HCT116 (cell line): ENCODE measurements around the gene TMTC3. TPM values are rescaled to one million over a fixed set of nuclear protein-coding genes. Genes with fewer than 3 reads are reported as not detected.

Source experiments
- ATAC-seq: fragments of 200-7000 bp; cut with Tn5 transposase; 2 replicates; pipeline ENCODE4 v1.9.1; 2020; ENCODE audit warnings: mild to moderate bottlenecking, moderate library complexity
- BruUV-seq: library from RNA; stranded (reverse); fragments of 400-500 nt; replicated peaks from 2 replicates; lab custom pipeline; 2021; lab: Mats Ljungman, UMichigan
- CTCF ChIA-PET: fragments of 300-600 bp; sonication (Branson Sonifier 250); formaldehyde crosslinking; loops from one replicate; lab custom pipeline; 2021; ENCODE audit warnings: antibody characterized with exemption; lab: Charles Lee
- POLR2A ChIA-PET: fragments of 300-600, 350-600 bp; sonication (Branson Sonifier 250); formaldehyde crosslinking; loops from one replicate; lab custom pipeline; 2021; ENCODE audit warnings: antibody characterized with exemption; lab: Charles Lee
- RAD21 ChIA-PET, 2 experiments: fragments of 300-600 bp; sonication (Branson Sonifier 250); formaldehyde crosslinking; loops; one replicate each; lab custom pipeline; 2023; ENCODE audit warnings: low total read pairs in 2 of 2; ENCODE audit not compliant: uncharacterized antibody in 2 of 2, unreplicated experiment in 2 of 2, low non-redundant PET in 1 of 2; lab: Charles Lee
- DNase-seq: peaks from one replicate; pipeline ENCODE4 v3.0.0-alpha.2; 2010; ENCODE audit warnings: low read depth, low spot score
- H2AFZ ChIP-seq: fragments of 200-600 bp; shearing (Covaris generic), sonication (generic); 2 replicates; pipeline ENCODE4 v1.6.1; 2017; ENCODE audit warnings: low read depth, mixed run types, mixed read lengths, antibody characterized with exemption, low read length; ENCODE audit not compliant: poor library complexity, severe bottlenecking
- H3K27ac ChIP-seq: 2 replicates; pipeline ENCODE4 v1.5.1; 2012; ENCODE audit warnings: low read depth, low read length
- H3K27me3 ChIP-seq: fragments of 200-600 bp; sonication (generic); 2 replicates; pipeline ENCODE4 v1.6.1; 2016; ENCODE audit warnings: mixed run types, low read length, mixed read lengths; ENCODE audit not compliant: insufficient read depth
- H3K36me3 ChIP-seq, 2 experiments: fragments of 200-500 bp in 1 of 2; fragments of 200-600 bp in 1 of 2; sonication (Bioruptor generic) in 1 of 2; sonication (generic) in 1 of 2; 2 replicates each; pipeline versions ENCODE4 v1.5.1 to v1.6.1; 2014 to 2016; ENCODE audit warnings: low read length in 2 of 2, inconsistent platforms in 1 of 2, mixed read lengths in 1 of 2, mixed run types in 1 of 2; ENCODE audit not compliant: insufficient read depth in 2 of 2, control insufficient read depth in 1 of 2
- H3K4me1 ChIP-seq, 2 experiments: fragments of 200-600 bp in 1 of 2; sonication (generic) in 1 of 2; 2 replicates each; pipeline versions ENCODE4 v1.5.1 to v1.6.1; 2012 to 2017; ENCODE audit warnings: low read length in 2 of 2, inconsistent platforms in 1 of 2, mild to moderate bottlenecking in 1 of 2, mixed read lengths in 1 of 2, mixed run types in 1 of 2, moderate library complexity in 1 of 2; ENCODE audit not compliant: insufficient read depth in 2 of 2, control insufficient read depth in 1 of 2
- H3K4me2 ChIP-seq: fragments of 200-600 bp; sonication (generic); 2 replicates; pipeline ENCODE4 v1.6.1; 2017; ENCODE audit warnings: mixed run types, low read length, mixed read lengths
- H3K4me3 ChIP-seq, 2 experiments: fragments of 200-600 bp in 1 of 2; sonication (generic) in 1 of 2; replicated peaks in 1 of 2; 2 replicates each; pipeline ENCODE4 v1.5.1; 2011 to 2016; ENCODE audit warnings: low read length in 2 of 2, control low read depth in 1 of 2, low read depth in 1 of 2, mild to moderate bottlenecking in 1 of 2, mixed read lengths in 1 of 2, mixed run types in 1 of 2
- H3K79me2 ChIP-seq: fragments of 200-600 bp; sonication (generic); 2 replicates; pipeline ENCODE4 v1.6.1; 2017; ENCODE audit warnings: mild to moderate bottlenecking, mixed run types, low read length, moderate library complexity, mixed read lengths; ENCODE audit not compliant: insufficient read depth
- H3K9ac ChIP-seq: fragments of 200-600 bp; sonication (generic); 2 replicates; pipeline ENCODE4 v1.6.1; 2016; ENCODE audit warnings: low read length, mixed read lengths
- H3K9me2 ChIP-seq: fragments of 200-600 bp; sonication (generic), shearing (Covaris generic); 2 replicates; pipeline ENCODE4 v1.6.1; 2017; ENCODE audit warnings: mixed run types, mild to moderate bottlenecking, moderate library complexity; ENCODE audit not compliant: insufficient read depth
- H3K9me3 ChIP-seq, 2 experiments: fragments of 200-500 bp in 1 of 2; fragments of 200-600 bp in 1 of 2; sonication (Bioruptor generic) in 1 of 2; sonication (generic) in 1 of 2; 2 replicates each; pipeline ENCODE4 v1.6.1; 2014 to 2017; ENCODE audit warnings: low read length in 2 of 2, mixed read lengths in 2 of 2, inconsistent platforms in 1 of 2, low read depth in 1 of 2, mild to moderate bottlenecking in 1 of 2, mixed run types in 1 of 2, moderate library complexity in 1 of 2; ENCODE audit not compliant: control insufficient read depth in 1 of 2, insufficient read depth in 1 of 2
- H4K20me1 ChIP-seq: fragments of 200-600 bp; sonication (generic), shearing (Covaris generic); 2 replicates; pipeline ENCODE4 v1.6.1; 2017; ENCODE audit warnings: mixed run types, mild to moderate bottlenecking, moderate library complexity; ENCODE audit not compliant: insufficient read depth
- CBX3 ChIP-seq: IDR thresholded peaks from 2 replicates; pipeline ENCODE4 v1.6.1; 2012; ENCODE audit warnings: low read depth
- EGR1 ChIP-seq: IDR thresholded peaks from 2 replicates; pipeline ENCODE4 v1.6.1; 2012; ENCODE audit warnings: low read depth
- ELF1 ChIP-seq: IDR thresholded peaks from 2 replicates; pipeline ENCODE4 v1.6.1; 2012; ENCODE audit warnings: low read depth, borderline replicate concordance
- EZH2 ChIP-seq: fragments of 200-600 bp; sonication (generic); IDR thresholded peaks from 2 replicates; pipeline ENCODE4 v1.6.1; 2017; ENCODE audit warnings: antibody characterized with exemption, mixed run types
- JUND ChIP-seq: IDR thresholded peaks from 2 replicates; pipeline ENCODE4 v1.6.1; 2012
- SIN3A ChIP-seq: IDR thresholded peaks from 2 replicates; pipeline ENCODE4 v1.6.1; 2012; ENCODE audit warnings: low read depth
- SRF ChIP-seq: IDR thresholded peaks from 2 replicates; pipeline ENCODE4 v1.6.1; 2012; ENCODE audit warnings: low read depth
- TCF7L2 ChIP-seq: IDR thresholded peaks from 2 replicates; pipeline ENCODE4 v1.7.0; 2011; ENCODE audit warnings: borderline replicate concordance, inconsistent platforms; ENCODE audit not compliant: insufficient read depth, insufficient read length; ENCODE audit errors: extremely low read depth
- ZBTB33 ChIP-seq: IDR thresholded peaks from 2 replicates; pipeline ENCODE4 v1.6.1; 2011; ENCODE audit warnings: mild to moderate bottlenecking, low read length, moderate library complexity; ENCODE audit not compliant: insufficient replicate concordance; ENCODE audit errors: extremely low read depth
- ZNF274 ChIP-seq: fragments of 200-500 bp; sonication (Bioruptor generic); IDR thresholded peaks from 2 replicates; pipeline ENCODE4 v1.6.1; 2014; ENCODE audit warnings: mild to moderate bottlenecking, low read depth, low read length, inconsistent platforms
- intact Hi-C: fragments of 100-400 bp; cut with micrococcal nuclease; formaldehyde crosslinking; loops from 2 replicates; pipeline ENCODE4 v1.10.0; 2022
- total RNA-seq: library from RNA; stranded (reverse); gene quantifications from one replicate; pipeline ENCODE4 v1.2.1, GENCODE V29; 2021; ENCODE audit not compliant: unreplicated experiment

Gene TMTC3
- total RNA-seq, 1 experiment from 2014 or later: 22.5 TPM

- ChIA-PET POLR2A (no interaction called here), RAD21 (no interaction called here), CTCF (no interaction called here)
- H3K79me2 ChIP-seq: no peaks in the 10 kb centered on the region
- no peak overlapping the region for H3K9ac ChIP-seq
- intact Hi-C loops: no loop called here
- peaks cover 3 to 6% of the 10 kb centered on the region in 2 experiments; a peak in 1 of 4 replicates for H3K36me3 ChIP-seq
- H3K27me3 ChIP-seq: no peaks in the 10 kb centered on the region
- H3K9me3 ChIP-seq: no peaks in the 10 kb centered on the region
- TF ChIP-seq ELF1: no peak
- no peak for TF ChIP-seq JUND
- TF ChIP-seq SIN3A: no peak
- no peak for TF ChIP-seq EZH2
- TF ChIP-seq CBX3: no peak
- TF ChIP-seq SRF: no peak
- TF ChIP-seq ZBTB33: no peak
- TF ChIP-seq TCF7L2: no peak
- TF ChIP-seq ZNF274: no peak
- TF ChIP-seq EGR1: no peak
- DNase-seq (no peak), ATAC-seq (no peak)
- H4K20me1 ChIP-seq: no peaks in the 10 kb centered on the region; the same call in 1 of the 2 replicates
- no peaks in the 10 kb centered on the region for H3K9me2 ChIP-seq
- H3K4me2 ChIP-seq: no peak overlapping the region
- no peak overlapping the region for H2AFZ ChIP-seq
- H3K27ac ChIP-seq: no peak overlapping the region
- no TSS peak for BruUV-seq
- H3K4me1 ChIP-seq: no peaks in the 10 kb centered on the region
- H3K4me3 ChIP-seq: no peak overlapping the region
Observed at GRCh38 chr12:88194868-88195267, 52.8 kb downstream of the TMTC3 start.
